OCI-LY3 (cell line): ENCODE measurements around the gene BRINP2.

Experiments used
- EZH2phosphoT487 ChIP-seq: fragments of 200-600 bp; shearing (Covaris generic); IDR thresholded peaks from 2 replicates; pipeline ENCODE4 v1.6.1; 2018; ENCODE audit warnings: antibody characterized with exemption, mixed run types, low read depth
- TF ChIP-seq, protein P1 (sequence below): fragments of 200-600, 300-600 bp; sonication (generic); IDR thresholded peaks from 2 replicates; pipeline ENCODE4 v1.5.1; 2014; ENCODE audit warnings: antibody characterized with exemption, low read length, low read depth

DNA sequence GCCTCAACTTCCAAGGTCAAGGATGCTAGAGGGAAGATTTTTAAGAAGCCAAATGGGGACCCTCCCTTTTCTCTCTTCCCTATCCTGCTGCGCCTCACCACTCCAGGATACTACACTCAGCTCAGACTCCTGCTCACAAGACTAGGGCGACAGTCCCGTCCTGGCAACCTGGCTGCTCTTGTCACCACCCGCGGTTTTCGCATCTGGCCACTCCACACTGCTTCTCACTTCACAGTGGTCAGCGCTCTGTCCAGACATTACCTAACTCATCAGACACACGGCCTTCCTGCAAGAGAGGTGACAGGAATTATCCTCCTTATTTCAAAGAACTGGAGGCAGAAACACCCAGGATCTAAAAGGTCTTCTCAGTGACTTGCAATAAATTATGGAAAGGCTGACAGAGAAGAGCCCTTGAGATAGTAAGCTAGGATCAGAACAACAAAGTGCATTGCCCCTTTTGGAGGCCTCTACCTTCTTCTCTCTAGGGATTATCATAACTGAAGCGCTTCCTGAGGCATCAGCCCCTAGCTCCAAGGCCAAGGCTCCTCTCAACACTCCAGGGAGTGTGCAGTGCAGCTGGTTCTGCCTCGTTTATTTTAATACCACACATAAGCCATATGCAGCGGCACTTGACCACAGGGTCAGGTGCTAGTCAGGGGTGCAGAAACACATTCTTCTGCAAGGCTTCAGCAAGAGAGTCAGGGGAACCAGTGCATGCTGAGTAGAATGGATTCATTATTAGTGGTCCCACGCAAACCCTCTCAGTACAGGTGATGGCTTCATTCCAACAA, 48.1 kb upstream of the BRINP2 start:
- TF ChIP-seq, protein P1, sequence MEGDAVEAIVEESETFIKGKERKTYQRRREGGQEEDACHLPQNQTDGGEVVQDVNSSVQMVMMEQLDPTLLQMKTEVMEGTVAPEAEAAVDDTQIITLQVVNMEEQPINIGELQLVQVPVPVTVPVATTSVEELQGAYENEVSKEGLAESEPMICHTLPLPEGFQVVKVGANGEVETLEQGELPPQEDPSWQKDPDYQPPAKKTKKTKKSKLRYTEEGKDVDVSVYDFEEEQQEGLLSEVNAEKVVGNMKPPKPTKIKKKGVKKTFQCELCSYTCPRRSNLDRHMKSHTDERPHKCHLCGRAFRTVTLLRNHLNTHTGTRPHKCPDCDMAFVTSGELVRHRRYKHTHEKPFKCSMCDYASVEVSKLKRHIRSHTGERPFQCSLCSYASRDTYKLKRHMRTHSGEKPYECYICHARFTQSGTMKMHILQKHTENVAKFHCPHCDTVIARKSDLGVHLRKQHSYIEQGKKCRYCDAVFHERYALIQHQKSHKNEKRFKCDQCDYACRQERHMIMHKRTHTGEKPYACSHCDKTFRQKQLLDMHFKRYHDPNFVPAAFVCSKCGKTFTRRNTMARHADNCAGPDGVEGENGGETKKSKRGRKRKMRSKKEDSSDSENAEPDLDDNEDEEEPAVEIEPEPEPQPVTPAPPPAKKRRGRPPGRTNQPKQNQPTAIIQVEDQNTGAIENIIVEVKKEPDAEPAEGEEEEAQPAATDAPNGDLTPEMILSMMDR = no peak
- no peak for TF ChIP-seq EZH2phosphoT487
